Liver (tissue), 3 donors: Measurements from ENCODE around the gene DISP3.

Source experiments
- CTCF ChIP-seq: fragments of 150-350 bp; IDR thresholded peaks from 2 replicates; pipeline ENCODE4 v1.5.1; 2017; ENCODE audit warnings: improper control_type of control experiment, low read depth, low read length; ENCODE audit not compliant: missing input control
- FOXA1 ChIP-seq: IDR thresholded peaks from 2 replicates; pipeline ENCODE4 v1.6.1; 2016; ENCODE audit warnings: antibody characterized with exemption
- SP1 ChIP-seq: IDR thresholded peaks from 2 replicates; pipeline ENCODE4 v1.6.1; 2018; ENCODE audit warnings: antibody characterized with exemption, mild to moderate bottlenecking
- donor health status: healthy.
- donor health status: healthy.

DNA sequence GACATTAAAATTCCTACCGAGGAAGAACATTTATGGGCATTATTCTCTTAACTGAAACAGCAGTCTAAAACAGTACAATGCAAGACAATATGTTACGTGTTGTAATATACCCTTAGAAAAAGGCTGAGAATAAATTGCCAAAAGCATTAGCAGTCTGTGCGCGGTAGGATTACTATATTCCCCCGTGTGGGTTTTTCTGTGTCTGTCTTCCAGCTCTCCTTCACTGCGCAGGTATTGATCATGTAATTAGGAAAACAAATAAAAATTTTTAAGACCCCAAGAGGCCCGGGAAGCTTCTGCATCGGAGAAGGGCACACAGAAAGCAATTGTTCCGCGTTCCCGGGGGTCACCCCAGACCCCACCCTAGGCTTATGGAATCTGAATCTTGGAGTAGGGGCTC, 106.4 kb downstream of the DISP3 start:
- no peak for TF ChIP-seq CTCF
- TF ChIP-seq FOXA1, result no peak
- TF ChIP-seq SP1, result no peak
